Panc1 (cell line): ENCODE results near the gene ADPRHL1.

Source experiments
- CTCF ChIP-seq: fragments of 450-650 bp; IDR thresholded peaks from 2 replicates; pipeline ENCODE4 v1.5.1; 2017; ENCODE audit warnings: mild to moderate bottlenecking
- POLR2AphosphoS5 ChIP-seq: IDR thresholded peaks from 2 replicates; pipeline ENCODE4 v1.6.1; 2012; ENCODE audit warnings: mild to moderate bottlenecking, low read depth, low read length, moderate library complexity
- REST ChIP-seq, 2 experiments: IDR thresholded peaks; 2 replicates each; pipeline ENCODE4 v1.6.1; 2011 to 2012; ENCODE audit warnings: low read depth in 2 of 2, control low read depth in 1 of 2, low read length in 1 of 2, mild to moderate bottlenecking in 1 of 2, moderate library complexity in 1 of 2; ENCODE audit not compliant: insufficient read depth in 1 of 2
- SIN3A ChIP-seq: IDR thresholded peaks from 2 replicates; pipeline ENCODE4 v1.6.1; 2012; ENCODE audit warnings: low read depth, mild to moderate bottlenecking, low read length, moderate library complexity, borderline replicate concordance; ENCODE audit not compliant: insufficient read depth

GRCh38 chr13:113448545-113448884 is 4.8 kb downstream of the ADPRHL1 start:
- TF ChIP-seq CTCF (no peak), REST (IDR thresholded peaks at IDR 0.05; ENCODE audit: insufficient read depth in 1 of 2, low read depth in 2 of 2, low read length in 1 of 2) (no peak), SIN3A (no peak), POLR2AphosphoS5 (no peak)
